ENCODE measurements around the gene FARP2.

- TF ChIP-seq HDAC6 (IDR thresholded peaks at IDR 0.05; ENCODE audit: low read depth, low read length) (no peak), ZBTB7A (CRISPR knock-in tag; IDR thresholded peaks at IDR 0.05) (no peak), EED (CRISPR knock-in tag; IDR thresholded peaks at IDR 0.05) (no peak), ZNF407 (CRISPR knock-in tag; IDR thresholded peaks at IDR 0.05; ENCODE audit: not compliant biosample characterization) (no peak), CBX5 (CRISPR knock-in tag; IDR thresholded peaks at IDR 0.05; ENCODE audit: borderline replicate concordance) (no peak), ZNF747 (CRISPR knock-in tag; IDR thresholded peaks at IDR 0.05; ENCODE audit: borderline replicate concordance) (no peak)
These were observed 45.0 kb upstream of the FARP2 start for GRCh38 chr2:241310917-241311566.

Measured in HepG2 (cell line).